Activated T-helper 1 cell treated with anti-CD3 and anti-CD28 coated beads, Interleukin-12 subunit alpha, Interleukin-12 subunit beta, Interleukin-2, Interleukin-4 antibody, amounts not matched to agents 30 ng/mL and 10 ng/mL and 1 ng/mL, durations not matched to agents 14 hours and 24 hours and 36 hours (primary cell): ENCODE results near the gene SNED1. TPM values are rescaled to one million over a fixed set of nuclear protein-coding genes. Genes with fewer than 3 reads are reported as not detected.

ENCODE experiments used
- DNase-seq: peaks from one replicate; pipeline ENCODE4 v3.0.0; 2021; ENCODE audit warnings: low spot score
- H3K27ac Mint-ChIP-seq: one replicate; pipeline ENCODE4 v1.8.0; 2021; ENCODE audit warnings: mild to moderate bottlenecking, mixed read lengths
- H3K27me3 Mint-ChIP-seq: one replicate; pipeline ENCODE4 v1.8.0; 2022; ENCODE audit warnings: mild to moderate bottlenecking, moderate library complexity, mixed read lengths; ENCODE audit not compliant: insufficient read depth
- H3K36me3 Mint-ChIP-seq: one replicate; pipeline ENCODE4 v1.8.0; 2021; ENCODE audit warnings: low read depth, mixed read lengths
- H3K4me1 Mint-ChIP-seq: one replicate; pipeline ENCODE4 v1.8.0; 2021; ENCODE audit warnings: low read depth, mixed read lengths
- H3K4me3 Mint-ChIP-seq: one replicate; pipeline ENCODE4 v1.8.0; 2021; ENCODE audit warnings: mild to moderate bottlenecking, moderate library complexity, mixed read lengths
- H3K9me3 Mint-ChIP-seq: one replicate; pipeline ENCODE4 v1.8.0; 2021; ENCODE audit warnings: mixed read lengths
- intact Hi-C: fragments of 100-400 bp; cut with micrococcal nuclease; formaldehyde crosslinking; loops from one replicate; pipeline ENCODE4 v1.15.1; 2024
- total RNA-seq: library from RNA; stranded (reverse); gene quantifications from 2 replicates; pipeline ENCODE4 v1.2.3, GENCODE V29; 2022

Gene SNED1
- total RNA-seq, 1 donor from 2014 or later = 2.5 TPM

DNA sequence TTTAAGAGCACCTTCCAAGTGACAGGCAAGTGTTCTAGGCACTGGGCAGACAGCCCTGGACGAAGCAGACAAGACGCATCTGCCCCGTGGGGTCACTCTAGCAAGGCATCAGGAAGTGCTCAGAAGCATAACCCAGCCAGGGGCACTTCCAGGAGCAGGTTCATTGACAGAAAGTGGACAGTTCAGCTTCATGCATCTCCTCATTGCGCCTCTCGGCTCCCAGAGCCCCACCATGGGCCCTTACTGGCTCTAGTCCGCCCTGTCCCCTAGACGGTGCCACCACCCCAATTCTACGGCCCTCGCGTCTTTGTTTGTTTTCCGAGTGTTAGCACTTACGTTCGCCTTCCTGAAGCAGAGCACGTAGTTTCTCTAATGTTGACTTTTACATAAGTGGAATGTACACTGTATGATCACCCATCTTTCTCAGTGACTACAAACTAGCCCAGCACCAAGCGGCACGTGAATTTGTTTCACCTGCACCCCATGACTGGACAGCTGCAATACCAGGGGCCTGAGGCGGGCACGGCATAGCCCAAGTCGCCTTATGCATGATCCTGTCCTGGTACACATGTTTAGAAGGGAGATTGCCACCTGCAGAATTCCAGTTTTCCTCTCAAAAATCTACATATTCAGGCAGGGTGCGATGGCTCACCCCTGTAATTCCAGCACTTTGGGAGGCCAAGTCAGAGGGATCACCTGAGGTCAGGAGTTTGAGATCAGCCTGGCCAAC, 33.2 kb downstream of the SNED1 start:
- Mint-ChIP-seq H3K9me3 (peaks cover 4% of the 10 kb centered on the region), H3K4me3 (no peak overlapping the region), H3K4me1 (no peaks in the 10 kb centered on the region), H3K27ac (no peak overlapping the region), H3K27me3 (peaks cover 4% of the 10 kb centered on the region), H3K36me3 (no peaks in the 10 kb centered on the region)
- intact Hi-C loops = no loop called here
- no peak for DNase-seq

- Mint-ChIP-seq H3K27me3 (peaks cover 3% of the 10 kb centered on the region), H3K36me3 (no peaks in the 10 kb centered on the region), H3K27ac (no peak overlapping the region), H3K4me1 (peaks cover 10% of the 10 kb centered on the region), H3K9me3 (no peaks in the 10 kb centered on the region), H3K4me3 (no peak overlapping the region)
- intact Hi-C loops = no loop called here
- DNase-seq = no peak
Measured at GRCh38 chr2:241033336-241033987, 35.0 kb downstream of the SNED1 start.

DNA sequence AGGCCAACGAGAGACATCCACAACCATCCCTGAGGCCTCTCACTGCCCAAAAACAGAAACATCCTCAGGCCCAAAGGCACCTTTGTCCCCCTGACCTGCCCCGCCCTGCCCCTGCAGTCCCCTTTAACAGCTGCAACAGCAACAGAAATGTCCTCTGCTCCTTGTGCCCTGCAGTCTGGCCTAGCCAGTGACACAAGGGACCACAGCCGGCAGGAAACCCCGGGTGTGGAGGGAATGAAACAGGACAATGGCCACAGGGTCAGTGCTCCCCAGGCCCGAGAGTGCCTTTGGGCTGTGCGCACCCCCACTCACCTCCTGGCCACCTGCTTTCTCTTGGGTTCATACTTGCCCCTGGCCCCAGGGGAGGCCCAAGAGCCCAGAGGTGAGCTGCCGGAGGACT, 35.6 kb downstream of the SNED1 start:
- no peaks in the 10 kb centered on the region for H3K36me3 Mint-ChIP-seq
- no peak for DNase-seq
- H3K4me3 Mint-ChIP-seq = no peak overlapping the region
- intact Hi-C loops = no loop called here
- no peaks in the 10 kb centered on the region for H3K9me3 Mint-ChIP-seq
- no peak overlapping the region for H3K27ac Mint-ChIP-seq
- peaks cover 12% of the 10 kb centered on the region for H3K4me1 Mint-ChIP-seq
- H3K27me3 Mint-ChIP-seq = no peaks in the 10 kb centered on the region

- H3K36me3 Mint-ChIP-seq = no peaks in the 10 kb centered on the region
- intact Hi-C loops = no loop called here
- no peaks in the 10 kb centered on the region for H3K27me3 Mint-ChIP-seq
- peaks cover 12% of the 10 kb centered on the region for H3K4me1 Mint-ChIP-seq
- H3K27ac Mint-ChIP-seq = no peak overlapping the region
- H3K9me3 Mint-ChIP-seq = no peaks in the 10 kb centered on the region
- no peak for DNase-seq
- H3K4me3 Mint-ChIP-seq = peak overlapping the region; percentile 45
Measured at GRCh38 chr2:241034490-241035141, 36.2 kb downstream of the SNED1 start.

DNA sequence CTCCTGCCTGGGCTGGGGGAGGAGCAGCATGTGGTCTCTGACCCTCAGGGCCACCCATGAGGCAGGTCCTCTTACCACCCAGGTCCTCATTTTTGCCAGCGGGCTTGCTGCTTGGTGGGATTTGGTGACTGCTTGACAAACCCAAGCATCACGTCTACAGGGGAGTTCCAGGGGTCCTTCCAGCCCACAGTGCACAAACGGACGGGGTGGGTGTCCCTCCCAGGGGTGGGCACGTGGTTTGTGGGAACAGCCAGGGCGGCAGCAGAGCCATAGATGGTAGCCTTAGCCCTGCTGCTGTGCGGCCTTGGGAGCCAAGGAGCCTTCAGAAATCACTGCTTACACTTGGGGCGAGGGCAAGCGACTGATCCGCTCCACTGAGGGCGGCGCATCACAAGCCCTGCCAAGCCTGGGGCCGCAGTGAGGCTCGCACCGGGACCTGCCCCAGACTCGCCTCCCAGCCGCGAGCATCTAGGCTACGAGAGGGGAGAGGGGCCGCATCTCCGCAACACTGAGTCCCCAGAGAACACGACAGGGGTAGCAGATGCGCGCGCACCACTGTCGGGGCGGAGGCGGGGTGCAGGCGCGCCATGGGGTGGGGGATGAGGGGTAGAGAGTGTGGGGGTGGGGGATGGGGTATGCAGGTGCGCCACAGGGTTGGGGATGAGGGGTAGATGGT, 36.9 kb downstream of the SNED1 start:
- peaks cover 13% of the 10 kb centered on the region for H3K4me1 Mint-ChIP-seq
- H3K27ac Mint-ChIP-seq = no peak overlapping the region
- intact Hi-C loops = no loop called here
- no peak overlapping the region for H3K4me3 Mint-ChIP-seq
- H3K9me3 Mint-ChIP-seq = no peaks in the 10 kb centered on the region
- no peaks in the 10 kb centered on the region for H3K27me3 Mint-ChIP-seq
- no peak for DNase-seq
- H3K36me3 Mint-ChIP-seq = no peaks in the 10 kb centered on the region

DNA sequence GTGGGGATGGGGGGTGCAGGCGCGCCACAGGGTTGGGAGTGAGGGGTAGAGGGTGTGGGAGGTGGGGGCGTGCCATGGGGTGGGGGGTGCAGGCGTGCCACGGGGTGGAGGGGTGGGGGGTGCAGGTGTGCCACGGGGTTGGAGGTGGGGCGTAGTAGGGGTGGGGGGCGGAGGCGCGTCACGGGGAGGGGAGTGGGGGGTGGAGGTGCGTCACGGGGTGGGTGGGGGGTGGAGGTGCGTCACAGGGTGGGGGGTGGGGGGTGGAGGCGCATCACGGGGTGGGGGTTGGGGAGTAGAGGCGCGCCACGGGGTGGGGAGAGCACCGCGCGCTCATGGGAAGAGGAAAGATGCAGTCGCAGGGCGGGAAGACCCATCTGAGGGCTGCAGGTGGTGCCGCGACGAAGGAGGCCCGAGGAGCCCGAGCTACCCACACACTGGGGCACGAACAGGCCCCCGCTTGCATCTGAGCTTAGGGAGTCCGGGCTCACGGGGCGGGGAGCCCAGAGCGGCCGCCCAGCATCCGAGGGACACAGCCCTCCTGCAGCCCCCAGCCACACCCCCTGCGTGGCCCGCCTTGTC, 37.5 kb downstream of the SNED1 start:
- H3K36me3 Mint-ChIP-seq = peaks cover 6% of the 10 kb centered on the region
- peaks cover 19% of the 10 kb centered on the region for H3K4me1 Mint-ChIP-seq
- intact Hi-C loops = loop anchor here (2.0 kb wide), 1 partner anchor 37 kb away; the partner anchor contains the start of gene SNED1
- H3K27me3 Mint-ChIP-seq = no peaks in the 10 kb centered on the region
- no peaks in the 10 kb centered on the region for H3K9me3 Mint-ChIP-seq
- H3K4me3 Mint-ChIP-seq = peak overlapping the region; percentile 69
- DNase-seq = no peak
- H3K27ac Mint-ChIP-seq = no peak overlapping the region

DNA sequence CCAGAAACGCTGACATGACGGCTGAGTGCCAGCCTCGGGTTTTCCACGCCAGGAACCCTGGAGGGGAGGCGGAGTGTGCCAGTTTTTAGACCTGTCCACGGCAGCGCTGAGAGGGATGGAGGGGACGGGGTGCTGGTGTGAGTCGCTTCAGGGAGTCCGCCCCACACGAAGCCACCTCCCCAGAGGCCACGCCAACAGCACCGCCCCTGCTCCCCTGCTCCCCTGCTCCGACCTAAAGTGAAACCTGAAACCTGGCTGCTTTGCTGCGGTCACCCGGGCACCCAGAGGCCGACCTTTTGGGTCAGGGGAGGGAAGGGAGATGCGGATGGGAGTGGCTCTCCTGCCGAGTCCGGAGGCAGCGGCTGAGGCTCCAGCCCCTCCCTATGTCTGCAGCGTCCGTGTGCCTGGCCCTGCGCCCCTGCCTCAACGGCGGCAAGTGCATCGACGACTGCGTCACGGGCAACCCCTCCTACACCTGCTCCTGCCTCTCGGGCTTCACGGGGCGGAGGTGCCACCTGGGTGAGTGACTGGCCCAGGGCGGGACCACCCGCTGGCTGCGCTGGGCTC, 38.1 kb downstream of the SNED1 start:
- Mint-ChIP-seq H3K4me1 (peaks cover 21% of the 10 kb centered on the region), H3K27ac (no peak overlapping the region), H3K9me3 (no peaks in the 10 kb centered on the region), H3K27me3 (no peaks in the 10 kb centered on the region), H3K4me3 (peak overlapping the region; percentile 69), H3K36me3 (peaks cover 6% of the 10 kb centered on the region)
- DNase-seq = peak; percentile 75
- intact Hi-C loops = loop anchor here (2.0 kb wide), 1 partner anchor 38 kb away; the partner anchor contains the start of gene SNED1

- Mint-ChIP-seq H3K4me3 (peak overlapping the region; percentile 84), H3K27me3 (no peaks in the 10 kb centered on the region), H3K9me3 (no peaks in the 10 kb centered on the region), H3K4me1 (peaks cover 21% of the 10 kb centered on the region), H3K36me3 (peaks cover 6% of the 10 kb centered on the region), H3K27ac (peak overlapping the region; percentile 34)
- DNase-seq = no peak
- intact Hi-C loops = loop anchor here (2.0 kb wide), 1 partner anchor 38 kb away; the partner anchor contains the start of gene SNED1
Measured at GRCh38 chr2:241036964-241037421, 38.6 kb downstream of the SNED1 start.

GRCh38 chr2:241037498-241037897, 39.1 kb downstream of the SNED1 start:
- no peaks in the 10 kb centered on the region for H3K27me3 Mint-ChIP-seq
- intact Hi-C loops = loop anchor here (2.0 kb wide), 1 partner anchor 39 kb away; the partner anchor contains the start of gene SNED1

GRCh38 chr2:241038374-241039180, 40.2 kb downstream of the SNED1 start:
- peaks cover 8% of the 10 kb centered on the region for H3K36me3 Mint-ChIP-seq
- DNase-seq = no peak

More at GRCh38 chr2:241037498-241037897, 39.1 kb downstream of the SNED1 start:
- Mint-ChIP-seq H3K4me3 (peak overlapping the region; percentile 84), H3K27ac (peak overlapping the region; percentile 34), H3K36me3 (peaks cover 6% of the 10 kb centered on the region), H3K4me1 (peaks cover 21% of the 10 kb centered on the region), H3K9me3 (no peaks in the 10 kb centered on the region)
- DNase-seq = no peak

DNA sequence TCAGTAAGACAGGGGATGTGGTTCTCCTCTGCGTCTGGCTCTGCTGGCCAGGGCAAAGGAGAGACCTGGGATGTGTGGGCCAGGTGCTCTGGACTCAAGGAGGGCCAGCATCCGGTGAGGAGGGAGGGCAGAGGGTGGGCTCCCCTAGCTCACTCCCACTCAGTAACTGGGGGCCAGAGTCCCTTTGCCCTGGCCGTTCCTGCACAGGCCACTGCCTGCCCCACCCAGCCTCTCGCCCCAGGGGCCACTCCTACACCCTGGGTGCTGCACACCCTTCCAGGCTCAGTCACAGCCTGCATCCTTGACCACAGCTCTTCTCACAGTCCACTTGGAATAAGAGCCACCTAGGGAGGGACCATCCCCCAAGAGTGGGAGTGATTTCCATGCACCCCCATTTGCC, 41.0 kb downstream of the SNED1 start:
- Mint-ChIP-seq H3K4me1 (peaks cover 21% of the 10 kb centered on the region), H3K4me3 (no peak overlapping the region), H3K9me3 (no peaks in the 10 kb centered on the region), H3K27me3 (no peaks in the 10 kb centered on the region), H3K36me3 (peaks cover 8% of the 10 kb centered on the region), H3K27ac (no peak overlapping the region)
- DNase-seq = no peak
- intact Hi-C loops = no loop called here

More at GRCh38 chr2:241038374-241039180, 40.2 kb downstream of the SNED1 start:
- H3K4me3 Mint-ChIP-seq = peak overlapping the region; percentile 84
- H3K4me1 Mint-ChIP-seq = peaks cover 21% of the 10 kb centered on the region
- intact Hi-C loops = no loop called here
- no peaks in the 10 kb centered on the region for H3K9me3 Mint-ChIP-seq
- no peaks in the 10 kb centered on the region for H3K27me3 Mint-ChIP-seq
- H3K27ac Mint-ChIP-seq = no peak overlapping the region
